Central memory CD8-positive, alpha-beta T cell (primary cell): ENCODE data around the gene INTS7.
"Not testable (repeated sequence)": the region's sequence is repeated elsewhere in the genome, so short reads cannot be mapped to it uniquely, and the experiment has no call there.

ENCODE experiments used
- ATAC-seq: fragments of 150-1000 bp; cut with Tn5 transposase; replicated peaks from 2 replicates; pipeline ENCODE4 v1.10.0; 2022; ENCODE audit warnings: mild to moderate bottlenecking, moderate FRiP score, moderate number of reproducible peaks; ENCODE audit not compliant: poor library complexity, severe bottlenecking; ENCODE audit errors: extremely low read depth
- DNase-seq, 2 donors: peaks; one replicate each; pipeline ENCODE4 v3.0.0; 2021; ENCODE audit warnings: low spot score in 2 of 2
- H3K27ac Mint-ChIP-seq: one replicate; pipeline ENCODE4 v1.8.0; 2022; ENCODE audit warnings: low read depth, mild to moderate bottlenecking, moderate library complexity, mixed read lengths
- H3K27me3 Mint-ChIP-seq: one replicate; pipeline ENCODE4 v1.8.0; 2022; ENCODE audit warnings: mixed read lengths
- H3K36me3 Mint-ChIP-seq: one replicate; pipeline ENCODE4 v1.8.0; 2022; ENCODE audit warnings: mild to moderate bottlenecking, moderate library complexity, mixed read lengths; ENCODE audit not compliant: insufficient read depth
- H3K4me1 Mint-ChIP-seq: one replicate; pipeline ENCODE4 v1.8.0; 2022; ENCODE audit warnings: mixed read lengths
- H3K4me3 Mint-ChIP-seq: one replicate; pipeline ENCODE4 v1.8.0; 2022; ENCODE audit warnings: mild to moderate bottlenecking, moderate library complexity, mixed read lengths
- H3K9me3 Mint-ChIP-seq: one replicate; pipeline ENCODE4 v1.8.0; 2022; ENCODE audit warnings: mixed read lengths

INTS7 gene

DNA sequence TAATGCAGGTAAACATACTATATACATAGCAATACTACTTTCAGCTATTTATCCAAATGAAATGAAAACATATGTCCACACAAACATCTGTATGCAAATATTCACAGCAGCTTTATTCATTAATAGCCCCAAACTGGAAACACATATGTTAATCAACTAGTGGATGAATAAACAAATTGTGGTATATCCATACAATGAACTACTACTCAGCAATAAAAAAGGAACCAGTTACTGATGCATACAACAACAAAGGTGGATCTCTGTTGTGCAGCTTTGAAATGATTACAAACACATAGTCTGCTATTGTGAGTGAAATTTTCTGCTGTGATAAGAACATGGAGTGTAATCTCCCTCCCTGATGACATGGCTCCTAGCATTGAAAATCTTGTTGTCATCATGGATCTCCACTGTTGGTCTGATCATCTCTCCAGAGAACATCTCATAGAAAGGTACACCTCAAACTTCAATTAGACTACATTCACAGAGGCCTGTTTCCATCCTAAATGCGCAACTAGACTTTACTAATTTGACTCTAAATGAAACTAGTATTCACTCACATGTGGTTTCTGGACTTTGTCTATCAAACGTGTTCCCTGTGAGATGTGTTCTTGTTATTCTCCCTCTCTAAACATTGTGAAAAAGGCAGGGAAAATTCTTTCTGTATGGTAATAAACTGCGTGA lies 10.7 kb downstream of the INTS7 start:
- no peak overlapping the region for H3K27ac Mint-ChIP-seq
- no peaks in the 10 kb centered on the region for H3K27me3 Mint-ChIP-seq
- no peak for DNase-seq
- H3K4me1 Mint-ChIP-seq = peaks cover 24% of the 10 kb centered on the region
- no peak for ATAC-seq
- H3K4me3 Mint-ChIP-seq = no peak overlapping the region
- peaks cover 5% of the 10 kb centered on the region for H3K36me3 Mint-ChIP-seq
- no peaks in the 10 kb centered on the region for H3K9me3 Mint-ChIP-seq

DNA sequence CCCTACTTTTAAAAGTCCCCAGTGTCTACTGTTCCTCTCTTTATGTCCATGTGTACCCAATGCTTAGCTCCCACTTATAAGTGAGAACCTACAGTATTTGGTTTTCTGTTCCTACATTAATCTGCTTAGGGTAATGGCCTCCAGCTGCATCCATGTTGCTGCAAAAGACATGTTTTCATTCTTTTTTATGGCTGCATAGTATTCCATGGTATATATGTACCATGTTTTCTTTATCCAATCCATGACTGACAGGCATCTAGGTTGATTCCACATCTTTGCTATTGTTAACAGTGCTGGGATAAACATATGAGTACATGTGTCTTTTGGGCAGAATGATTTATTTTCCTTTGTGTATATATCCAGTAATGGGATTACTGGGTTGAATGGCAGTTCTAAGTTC lies 12.4 kb downstream of the INTS7 start:
- H3K4me1 Mint-ChIP-seq = peaks cover 20% of the 10 kb centered on the region
- H3K27ac Mint-ChIP-seq, H3K36me3 Mint-ChIP-seq, H3K27me3 Mint-ChIP-seq, H3K4me3 Mint-ChIP-seq, H3K9me3 Mint-ChIP-seq, DNase-seq, ATAC-seq: not testable (repeated sequence)

DNA sequence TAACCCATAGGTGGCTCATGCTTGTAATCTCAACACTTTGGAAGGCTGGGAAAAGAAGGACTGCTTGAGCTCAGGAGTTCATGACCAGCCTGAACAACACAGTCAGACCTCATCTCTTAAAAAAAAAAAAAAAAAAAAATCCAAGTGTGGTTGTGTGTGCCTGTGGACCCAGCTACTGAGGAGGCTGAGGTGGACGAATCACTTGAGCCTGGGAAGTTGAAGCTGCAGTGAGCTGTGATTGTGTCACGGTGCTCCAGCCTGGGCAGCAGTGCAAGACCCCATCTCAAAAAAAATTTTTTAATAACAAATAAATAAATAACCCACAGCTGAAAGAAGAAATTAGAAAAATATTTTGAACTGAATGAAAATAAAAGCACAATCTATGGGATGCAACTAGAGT lies 13.8 kb downstream of the INTS7 start:
- DNase-seq (no peak), ATAC-seq (no peak)
- no peaks in the 10 kb centered on the region for H3K9me3 Mint-ChIP-seq
- peaks cover 8% of the 10 kb centered on the region for H3K36me3 Mint-ChIP-seq
- H3K4me1 Mint-ChIP-seq = peaks cover 13% of the 10 kb centered on the region
- H3K4me3 Mint-ChIP-seq = no peak overlapping the region
- H3K27me3 Mint-ChIP-seq = no peaks in the 10 kb centered on the region
- no peak overlapping the region for H3K27ac Mint-ChIP-seq

GRCh38 chr1:212020975-212021374 lies 14.4 kb downstream of the INTS7 start:
- Mint-ChIP-seq H3K36me3 (peaks cover 8% of the 10 kb centered on the region), H3K27me3 (no peaks in the 10 kb centered on the region), H3K4me1 (peaks cover 9% of the 10 kb centered on the region), H3K4me3 (no peak overlapping the region), H3K9me3 (no peaks in the 10 kb centered on the region), H3K27ac (no peak overlapping the region)
- DNase-seq (no peak), ATAC-seq (no peak)

DNA sequence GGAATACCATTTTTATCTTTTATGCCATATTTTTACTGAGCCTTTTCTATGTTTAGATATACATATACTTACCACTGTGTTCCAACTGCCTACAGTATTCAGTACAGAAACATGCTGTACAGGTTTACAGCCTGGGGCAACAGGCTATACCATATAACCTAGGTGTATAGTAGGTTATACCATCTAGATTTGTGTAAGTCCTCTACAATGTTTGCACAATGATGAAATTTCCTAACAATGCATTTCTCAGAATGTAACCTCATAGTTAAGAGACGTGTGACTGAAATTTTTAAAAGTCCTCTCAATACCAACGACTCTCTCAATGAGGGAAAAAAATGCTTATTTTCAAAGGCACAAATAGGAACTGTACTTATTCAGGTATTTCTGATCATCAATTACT lies 21.7 kb downstream of the INTS7 start:
- DNase-seq (no peak), ATAC-seq (no peak)
- Mint-ChIP-seq H3K9me3 (no peaks in the 10 kb centered on the region), H3K4me3 (no peak overlapping the region), H3K4me1 (no peaks in the 10 kb centered on the region), H3K27ac (no peak overlapping the region), H3K27me3 (no peaks in the 10 kb centered on the region), H3K36me3 (peaks cover 4% of the 10 kb centered on the region)

GRCh38 chr1:212012034-212012740 lies 23.2 kb downstream of the INTS7 start:
- no peaks in the 10 kb centered on the region for H3K4me1 Mint-ChIP-seq
- peaks cover 4% of the 10 kb centered on the region for H3K36me3 Mint-ChIP-seq
- no peak overlapping the region for H3K4me3 Mint-ChIP-seq
- no peaks in the 10 kb centered on the region for H3K9me3 Mint-ChIP-seq
- H3K27me3 Mint-ChIP-seq = no peaks in the 10 kb centered on the region
- no peak overlapping the region for H3K27ac Mint-ChIP-seq
- ATAC-seq (peak; percentile 83), DNase-seq (peak; percentile 37 to 47)

DNA sequence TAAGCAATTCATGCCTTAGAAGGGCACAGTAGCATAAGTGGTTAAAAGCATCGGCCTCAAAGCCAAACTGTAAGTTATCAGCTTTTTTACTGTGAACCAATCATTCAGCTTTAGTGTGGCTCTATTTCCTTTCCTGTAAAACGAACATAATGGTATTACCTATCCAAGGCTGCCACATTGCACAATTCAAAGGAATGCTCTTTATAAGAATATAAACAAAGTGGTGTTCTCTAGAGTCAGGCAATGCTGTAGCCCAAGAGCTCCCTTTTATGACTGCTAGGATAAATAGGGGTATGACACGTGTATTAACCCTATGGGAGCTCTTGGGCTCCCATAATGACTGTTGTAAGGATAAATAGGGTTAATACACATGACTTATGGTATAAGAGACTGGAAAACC lies 25.4 kb downstream of the INTS7 start:
- Mint-ChIP-seq H3K4me1 (no peaks in the 10 kb centered on the region), H3K4me3 (no peak overlapping the region), H3K9me3 (no peaks in the 10 kb centered on the region), H3K36me3 (peaks cover 2% of the 10 kb centered on the region), H3K27ac (no peak overlapping the region), H3K27me3 (no peaks in the 10 kb centered on the region)
- no peak for ATAC-seq
- no peak for DNase-seq

GRCh38 chr1:212009561-212009960 lies 25.8 kb downstream of the INTS7 start:
- ATAC-seq (no peak), DNase-seq (no peak)
- no peaks in the 10 kb centered on the region for H3K9me3 Mint-ChIP-seq
- no peaks in the 10 kb centered on the region for H3K4me1 Mint-ChIP-seq
- peaks cover 2% of the 10 kb centered on the region for H3K36me3 Mint-ChIP-seq
- H3K27ac Mint-ChIP-seq = no peak overlapping the region
- H3K4me3 Mint-ChIP-seq = no peak overlapping the region
- no peaks in the 10 kb centered on the region for H3K27me3 Mint-ChIP-seq

DNA sequence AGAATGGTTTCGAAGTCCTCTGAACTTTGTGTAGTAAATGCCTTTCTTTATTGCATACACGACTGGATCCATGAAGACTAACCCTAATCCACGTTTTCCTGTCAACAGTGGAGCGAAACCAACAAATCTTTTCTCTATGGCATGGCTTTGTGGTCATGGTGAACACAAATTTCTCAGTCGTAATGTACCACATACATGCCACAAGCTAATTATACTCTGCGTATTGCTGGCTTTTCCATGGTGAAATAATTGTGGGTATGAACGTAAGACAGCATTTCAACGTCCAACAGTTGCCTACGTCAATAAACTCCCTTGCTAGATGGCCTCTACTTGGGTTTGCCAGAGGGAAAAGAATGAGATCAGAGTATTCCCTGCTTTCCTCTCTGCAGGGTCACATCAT lies 27.5 kb downstream of the INTS7 start:
- H3K36me3 Mint-ChIP-seq = peaks cover 2% of the 10 kb centered on the region
- no peak overlapping the region for H3K27ac Mint-ChIP-seq
- DNase-seq = no peak
- no peaks in the 10 kb centered on the region for H3K4me1 Mint-ChIP-seq
- no peak overlapping the region for H3K4me3 Mint-ChIP-seq
- no peak for ATAC-seq
- H3K9me3 Mint-ChIP-seq = no peaks in the 10 kb centered on the region
- no peaks in the 10 kb centered on the region for H3K27me3 Mint-ChIP-seq

DNA sequence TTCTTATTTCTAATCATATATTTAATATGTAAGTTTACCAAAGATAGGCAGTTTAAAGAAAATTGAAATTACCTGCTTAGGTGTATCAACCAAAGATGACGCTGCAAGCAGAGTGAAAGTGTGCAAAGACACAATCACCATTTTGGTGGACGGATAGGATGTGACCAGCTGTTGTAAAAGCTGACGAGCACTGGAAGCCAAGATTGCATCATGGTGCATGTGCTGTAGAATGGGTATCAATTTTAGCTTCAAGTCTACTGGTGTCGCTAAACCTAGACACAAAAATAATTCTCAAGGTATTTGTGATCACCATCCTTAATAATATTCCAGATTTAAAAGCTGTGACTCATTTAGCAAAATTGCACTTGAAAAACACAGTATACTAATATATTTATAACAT lies 28.2 kb downstream of the INTS7 start:
- no peak overlapping the region for H3K4me3 Mint-ChIP-seq
- H3K4me1 Mint-ChIP-seq = no peaks in the 10 kb centered on the region
- no peaks in the 10 kb centered on the region for H3K27me3 Mint-ChIP-seq
- peaks cover 2% of the 10 kb centered on the region for H3K36me3 Mint-ChIP-seq
- no peaks in the 10 kb centered on the region for H3K9me3 Mint-ChIP-seq
- ATAC-seq (no peak), DNase-seq (no peak)
- no peak overlapping the region for H3K27ac Mint-ChIP-seq

- ATAC-seq (no peak), DNase-seq (no peak)
- Mint-ChIP-seq H3K9me3 (no peaks in the 10 kb centered on the region), H3K27me3 (no peaks in the 10 kb centered on the region), H3K27ac (no peak overlapping the region), H3K36me3 (peaks cover 6% of the 10 kb centered on the region), H3K4me1 (no peaks in the 10 kb centered on the region), H3K4me3 (no peak overlapping the region)
Measured at GRCh38 chr1:212004895-212005608, 30.3 kb downstream of the INTS7 start.

GRCh38 chr1:212002536-212002935 lies 32.8 kb downstream of the INTS7 start:
- DNase-seq = no peak
- Mint-ChIP-seq H3K36me3 (peaks cover 9% of the 10 kb centered on the region), H3K27ac (peak overlapping the region; percentile 54), H3K9me3 (no peaks in the 10 kb centered on the region), H3K27me3 (no peaks in the 10 kb centered on the region), H3K4me1 (no peaks in the 10 kb centered on the region), H3K4me3 (no peak overlapping the region)
- no peak for ATAC-seq

DNA sequence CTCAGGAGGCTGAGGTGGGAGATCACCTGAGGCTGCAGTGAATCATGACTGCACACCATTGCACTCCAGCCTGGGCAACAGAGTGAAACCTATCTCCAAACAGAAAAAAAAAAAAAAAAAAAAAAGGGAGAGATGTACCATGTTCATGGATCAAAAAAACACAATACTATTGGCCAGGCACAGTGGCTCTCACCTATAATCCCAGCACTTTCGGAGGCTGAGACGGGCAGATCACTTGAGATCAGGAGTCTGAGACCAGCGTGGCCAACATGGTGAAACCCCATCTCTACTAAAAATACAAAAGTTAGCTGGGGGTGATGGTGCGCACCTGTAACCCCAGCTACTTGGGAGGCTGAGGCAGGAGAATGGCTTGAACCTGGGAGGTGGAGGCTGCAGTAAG lies 37.9 kb downstream of the INTS7 start:
- H3K36me3 Mint-ChIP-seq = peaks cover 14% of the 10 kb centered on the region
- not testable (repeated sequence) for H3K27ac Mint-ChIP-seq, DNase-seq, H3K4me1 Mint-ChIP-seq, H3K4me3 Mint-ChIP-seq, ATAC-seq, H3K9me3 Mint-ChIP-seq, H3K27me3 Mint-ChIP-seq
